ENCODE measurements around the gene FITM2.
A peak's percentile ranks its signal among the peaks of the same experiment; 100 is the strongest.

FITM2 gene

DNA sequence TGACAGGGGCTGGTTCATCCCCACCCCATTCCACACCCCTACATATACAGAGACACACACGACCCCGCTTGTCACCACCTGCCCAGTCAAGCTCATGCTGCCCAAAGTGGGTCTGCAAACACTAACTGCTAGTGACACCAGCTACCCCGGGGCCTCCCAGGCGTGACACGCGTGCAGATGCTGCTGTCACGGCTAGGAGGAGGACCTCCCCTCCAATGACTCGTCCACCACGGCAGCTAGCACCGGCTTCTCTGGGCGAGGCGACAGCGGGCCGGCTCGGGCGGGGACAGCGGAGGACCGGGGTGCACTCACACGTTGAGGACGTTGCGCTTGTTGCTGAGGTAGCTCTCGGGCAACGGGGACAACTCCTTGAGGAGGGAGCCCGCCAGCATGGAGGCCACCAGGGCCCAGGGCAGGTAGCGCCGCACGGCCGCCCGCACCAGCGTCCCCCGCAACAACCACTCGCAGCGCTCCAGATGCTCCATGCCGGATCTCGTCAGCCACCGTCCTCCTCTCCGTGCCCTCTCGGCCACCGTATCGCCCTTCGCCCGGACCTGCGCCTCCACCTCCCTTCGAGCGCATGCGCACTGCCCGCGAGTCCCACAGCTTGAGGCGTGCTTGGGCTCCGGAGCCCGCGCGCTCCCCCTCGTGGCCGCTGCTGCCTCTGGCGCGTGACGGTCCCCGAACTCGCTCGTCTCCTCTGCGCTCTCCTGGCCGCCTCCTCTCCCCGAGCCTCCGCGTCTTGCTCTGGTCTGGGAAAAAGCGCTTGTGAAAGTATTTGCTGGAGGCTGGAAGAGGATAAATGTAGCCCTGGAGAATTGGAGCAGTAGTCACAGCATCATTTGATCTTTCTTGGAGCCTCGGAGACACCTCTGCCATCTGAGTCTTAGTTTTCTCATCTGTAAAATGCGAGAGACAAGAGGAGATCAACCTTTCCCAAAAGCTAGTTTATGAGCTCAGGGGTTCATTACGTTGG is at the start of gene FITM2:
FITM2 (minus strand) TSS at position 539 of the 976 bp plus-strand sequence; CDS start at position 485, 54 bp downstream.
- no peaks in the 10 kb centered on the region for H3K9me3 ChIP-seq (ENCODE audit: control insufficient read depth in 1 of 2, low read length in 2 of 2)
- peak within 1 kb of the TSS; percentile 45 for H3K27ac ChIP-seq (ENCODE audit: low read length)
- H3K36me3 ChIP-seq (ENCODE audit: control insufficient read depth in 1 of 2, insufficient read depth in 2 of 2, low read length in 2 of 2) = peaks cover 5 to 8% of the 10 kb centered on the region in 2 donors
- no peaks in the 10 kb centered on the region for H3K27me3 ChIP-seq (ENCODE audit: low read depth, low read length)
- peak within 1 kb of the TSS; percentile 86 to 98 for H3K4me3 ChIP-seq (ENCODE audit: low read depth in 1 of 2, low read length in 2 of 2)
- H3K4me1 ChIP-seq (ENCODE audit: control insufficient read depth in 1 of 2, insufficient read depth in 2 of 2, low read length in 2 of 2) = peaks cover 7 to 12% of the 10 kb centered on the region in 2 donors

- no peaks in the 10 kb centered on the region for H3K9me3 ChIP-seq (ENCODE audit: control insufficient read depth in 1 of 2, low read length in 2 of 2)
- no peaks in the 10 kb centered on the region for H3K4me1 ChIP-seq (ENCODE audit: control insufficient read depth in 1 of 2, insufficient read depth in 2 of 2, low read length in 2 of 2)
- no peaks in the 10 kb centered on the region for H3K27me3 ChIP-seq (ENCODE audit: low read depth, low read length)
- no peak overlapping the region for H3K4me3 ChIP-seq (ENCODE audit: low read depth in 1 of 2, low read length in 2 of 2)
- H3K27ac ChIP-seq (ENCODE audit: low read length) = no peak overlapping the region
- no peaks in the 10 kb centered on the region for H3K36me3 ChIP-seq (ENCODE audit: control insufficient read depth in 1 of 2, insufficient read depth in 2 of 2, low read length in 2 of 2)
Measured at GRCh38 chr20:44360221-44360620, 49.2 kb upstream of the FITM2 start.

DNA sequence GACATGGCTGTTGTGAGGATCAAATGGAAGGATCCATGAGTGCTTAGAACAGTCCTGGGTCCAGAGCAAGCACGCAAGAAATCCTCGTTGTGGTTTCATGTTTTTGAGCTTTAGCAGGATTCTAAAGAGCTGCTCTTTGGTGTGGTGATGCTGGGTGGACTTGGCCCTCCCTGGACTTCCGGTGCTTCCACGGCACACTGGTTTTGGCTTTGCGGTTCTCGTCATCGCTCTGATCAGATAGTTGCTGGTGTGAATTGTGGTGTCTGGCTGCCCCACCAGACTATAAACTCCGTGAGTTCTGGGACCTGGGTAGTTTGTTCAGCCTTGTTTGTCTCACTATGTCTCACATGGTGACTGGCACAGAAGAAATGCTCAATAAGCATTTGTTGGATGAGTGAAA is 47.8 kb upstream of the FITM2 start:
- no peaks in the 10 kb centered on the region for H3K4me1 ChIP-seq (ENCODE audit: control insufficient read depth in 1 of 2, insufficient read depth in 2 of 2, low read length in 2 of 2)
- no peaks in the 10 kb centered on the region for H3K9me3 ChIP-seq (ENCODE audit: control insufficient read depth in 1 of 2, low read length in 2 of 2)
- H3K36me3 ChIP-seq (ENCODE audit: control insufficient read depth in 1 of 2, insufficient read depth in 2 of 2, low read length in 2 of 2) = no peaks in the 10 kb centered on the region
- no peak overlapping the region for H3K27ac ChIP-seq (ENCODE audit: low read length)
- H3K4me3 ChIP-seq (ENCODE audit: low read depth in 1 of 2, low read length in 2 of 2) = no peak overlapping the region
- no peaks in the 10 kb centered on the region for H3K27me3 ChIP-seq (ENCODE audit: low read depth, low read length)

DNA sequence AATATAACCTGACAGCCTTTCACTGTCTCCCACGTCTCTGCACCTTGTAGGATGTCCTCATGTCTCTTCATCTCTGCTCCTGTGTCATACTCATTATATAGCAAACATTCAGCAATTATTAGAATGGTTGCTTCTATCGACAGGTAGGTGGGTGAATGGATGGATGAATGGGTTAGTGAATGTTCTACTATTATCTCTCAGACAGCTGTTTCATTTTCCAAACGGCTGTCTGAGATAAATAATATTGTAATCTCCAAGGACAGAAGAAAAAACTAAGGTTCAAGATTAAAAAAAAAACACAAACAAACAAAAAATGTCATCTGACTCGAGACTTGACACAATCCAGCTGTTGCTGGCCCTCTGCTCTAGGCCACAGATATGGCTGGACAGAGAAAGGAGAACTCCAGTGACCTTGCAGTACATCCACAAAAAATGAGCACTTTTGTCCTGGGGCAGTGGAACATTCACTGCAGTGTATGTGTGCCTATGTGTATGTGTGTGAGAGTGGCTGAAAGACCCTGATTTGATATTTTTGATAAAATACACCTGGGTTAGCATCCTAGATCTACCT is 46.6 kb upstream of the FITM2 start:
- Histone ChIP-seq H3K27me3 (ENCODE audit: low read depth, low read length) (no peaks in the 10 kb centered on the region), H3K27ac (ENCODE audit: low read length) (no peak overlapping the region), H3K4me1 (ENCODE audit: control insufficient read depth in 1 of 2, insufficient read depth in 2 of 2, low read length in 2 of 2) (no peaks in the 10 kb centered on the region), H3K9me3 (ENCODE audit: control insufficient read depth in 1 of 2, low read length in 2 of 2) (no peaks in the 10 kb centered on the region), H3K4me3 (ENCODE audit: low read depth in 1 of 2, low read length in 2 of 2) (peak overlapping the region in 1 of 2 donors; percentile 66), H3K36me3 (ENCODE audit: control insufficient read depth in 1 of 2, insufficient read depth in 2 of 2, low read length in 2 of 2) (no peaks in the 10 kb centered on the region)

DNA sequence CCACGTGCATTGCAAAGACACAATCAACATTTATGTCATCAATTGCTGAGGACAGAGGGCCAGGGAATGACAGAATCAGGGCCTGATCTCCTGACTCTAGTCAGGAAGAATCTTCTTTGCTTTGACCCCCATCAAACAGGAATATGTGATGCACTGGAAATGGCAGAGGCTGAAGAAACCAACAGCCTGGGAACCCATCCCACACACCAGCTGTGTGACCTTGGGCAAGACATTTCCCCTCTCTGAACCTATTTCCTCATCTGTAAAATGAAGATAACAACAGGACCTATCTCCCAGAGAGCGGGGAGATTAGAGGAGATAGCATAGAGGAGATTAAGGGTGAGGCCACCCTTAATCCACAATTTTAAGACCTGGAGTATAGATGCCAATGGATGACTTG is 46.0 kb upstream of the FITM2 start:
- H3K4me1 ChIP-seq (ENCODE audit: control insufficient read depth in 1 of 2, insufficient read depth in 2 of 2, low read length in 2 of 2) = no peaks in the 10 kb centered on the region
- no peaks in the 10 kb centered on the region for H3K27me3 ChIP-seq (ENCODE audit: low read depth, low read length)
- H3K9me3 ChIP-seq (ENCODE audit: control insufficient read depth in 1 of 2, low read length in 2 of 2) = no peaks in the 10 kb centered on the region
- no peaks in the 10 kb centered on the region for H3K36me3 ChIP-seq (ENCODE audit: control insufficient read depth in 1 of 2, insufficient read depth in 2 of 2, low read length in 2 of 2)
- peak overlapping the region in 1 of 2 donors; percentile 66 for H3K4me3 ChIP-seq (ENCODE audit: low read depth in 1 of 2, low read length in 2 of 2)
- H3K27ac ChIP-seq (ENCODE audit: low read length) = no peak overlapping the region

DNA sequence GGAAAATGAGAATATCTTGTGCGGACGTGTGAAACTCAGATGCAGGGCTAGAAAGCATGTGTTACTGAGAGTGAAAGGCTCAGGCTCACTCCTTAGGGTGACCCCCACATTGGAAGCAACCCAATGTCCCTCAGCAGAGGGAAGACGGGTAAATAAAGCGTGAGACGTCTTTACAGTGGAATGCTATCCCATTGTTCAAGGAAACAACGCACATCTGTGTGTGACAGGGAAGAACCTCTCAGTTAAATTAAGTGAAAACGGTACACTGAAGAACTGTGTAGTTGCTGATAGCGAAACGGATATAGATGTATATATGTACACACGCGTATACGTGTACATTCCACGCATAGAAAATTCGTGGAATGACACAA is 45.3 kb upstream of the FITM2 start:
- peak overlapping the region in 1 of 2 donors; percentile 66 for H3K4me3 ChIP-seq (ENCODE audit: low read depth in 1 of 2, low read length in 2 of 2)
- peak overlapping the region; percentile 78 for H3K27ac ChIP-seq (ENCODE audit: low read length)

GRCh38 chr20:44355498-44356352 is 44.7 kb upstream of the FITM2 start, which contains the start of gene HNF4A:
TSS of gene HNF4A (plus strand) at chr20:44355699. CDS start at chr20:44355805, 106 bp downstream.
- Histone ChIP-seq H3K27ac (ENCODE audit: low read length) (peak within 1 kb of the TSS; percentile 78), H3K27me3 (ENCODE audit: low read depth, low read length) (no peaks in the 10 kb centered on the region), H3K4me3 (ENCODE audit: low read depth in 1 of 2, low read length in 2 of 2) (peak within 1 kb of the TSS in 1 of 2 donors; percentile 66), H3K4me1 (ENCODE audit: control insufficient read depth in 1 of 2, insufficient read depth in 2 of 2, low read length in 2 of 2) (no peaks in the 10 kb centered on the region), H3K9me3 (ENCODE audit: control insufficient read depth in 1 of 2, low read length in 2 of 2) (no peaks in the 10 kb centered on the region), H3K36me3 (ENCODE audit: control insufficient read depth in 1 of 2, insufficient read depth in 2 of 2, low read length in 2 of 2) (no peaks in the 10 kb centered on the region)

More for the DNA sequence above, 45.3 kb upstream of the FITM2 start:
- Histone ChIP-seq H3K27me3 (ENCODE audit: low read depth, low read length) (no peaks in the 10 kb centered on the region), H3K36me3 (ENCODE audit: control insufficient read depth in 1 of 2, insufficient read depth in 2 of 2, low read length in 2 of 2) (no peaks in the 10 kb centered on the region), H3K4me1 (ENCODE audit: control insufficient read depth in 1 of 2, insufficient read depth in 2 of 2, low read length in 2 of 2) (no peaks in the 10 kb centered on the region), H3K9me3 (ENCODE audit: control insufficient read depth in 1 of 2, low read length in 2 of 2) (no peaks in the 10 kb centered on the region)

- H3K4me1 ChIP-seq (ENCODE audit: control insufficient read depth in 1 of 2, insufficient read depth in 2 of 2, low read length in 2 of 2) = no peaks in the 10 kb centered on the region
- no peaks in the 10 kb centered on the region for H3K36me3 ChIP-seq (ENCODE audit: control insufficient read depth in 1 of 2, insufficient read depth in 2 of 2, low read length in 2 of 2)
- H3K4me3 ChIP-seq (ENCODE audit: low read depth in 1 of 2, low read length in 2 of 2) = peak overlapping the region in 1 of 2 donors; percentile 40
- H3K27me3 ChIP-seq (ENCODE audit: low read depth, low read length) = no peaks in the 10 kb centered on the region
- no peaks in the 10 kb centered on the region for H3K9me3 ChIP-seq (ENCODE audit: control insufficient read depth in 1 of 2, low read length in 2 of 2)
- H3K27ac ChIP-seq (ENCODE audit: low read length) = peak overlapping the region; percentile 77
Measured at GRCh38 chr20:44354979-44355497, 44.0 kb upstream of the FITM2 start.

- Histone ChIP-seq H3K27me3 (ENCODE audit: low read depth, low read length) (no peaks in the 10 kb centered on the region), H3K4me1 (ENCODE audit: control insufficient read depth in 1 of 2, insufficient read depth in 2 of 2, low read length in 2 of 2) (no peaks in the 10 kb centered on the region), H3K27ac (ENCODE audit: low read length) (no peak overlapping the region), H3K9me3 (ENCODE audit: control insufficient read depth in 1 of 2, low read length in 2 of 2) (no peaks in the 10 kb centered on the region), H3K36me3 (ENCODE audit: control insufficient read depth in 1 of 2, insufficient read depth in 2 of 2, low read length in 2 of 2) (no peaks in the 10 kb centered on the region), H3K4me3 (ENCODE audit: low read depth in 1 of 2, low read length in 2 of 2) (no peak overlapping the region)
Measured at GRCh38 chr20:44350567-44350966, 39.6 kb upstream of the FITM2 start.

DNA sequence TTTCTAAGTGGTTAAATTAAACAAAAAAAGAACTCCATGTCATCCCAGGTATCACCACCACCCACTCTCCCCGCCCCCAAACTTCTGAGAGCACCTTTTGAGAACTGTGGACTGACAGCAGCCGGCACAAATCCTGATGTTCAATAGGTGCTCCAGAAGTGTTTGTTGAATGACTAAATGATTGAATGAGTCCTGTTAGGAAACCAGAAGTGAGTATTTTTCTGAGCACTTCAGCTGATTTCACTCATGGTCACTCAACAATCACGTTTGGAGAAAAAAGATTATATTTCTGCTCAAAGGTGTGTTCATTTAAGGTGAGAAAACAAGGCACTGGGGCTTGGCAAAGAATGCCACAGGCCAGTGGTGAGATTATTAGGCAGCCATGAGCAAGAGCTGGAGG is 38.3 kb upstream of the FITM2 start:
- Histone ChIP-seq H3K36me3 (ENCODE audit: control insufficient read depth in 1 of 2, insufficient read depth in 2 of 2, low read length in 2 of 2) (no peaks in the 10 kb centered on the region), H3K9me3 (ENCODE audit: control insufficient read depth in 1 of 2, low read length in 2 of 2) (no peaks in the 10 kb centered on the region)

More for the DNA sequence above, 38.3 kb upstream of the FITM2 start:
- Histone ChIP-seq H3K27me3 (ENCODE audit: low read depth, low read length) (no peaks in the 10 kb centered on the region), H3K27ac (ENCODE audit: low read length) (no peak overlapping the region), H3K4me1 (ENCODE audit: control insufficient read depth in 1 of 2, insufficient read depth in 2 of 2, low read length in 2 of 2) (no peaks in the 10 kb centered on the region), H3K4me3 (ENCODE audit: low read depth in 1 of 2, low read length in 2 of 2) (no peak overlapping the region)

All from muscle layer of duodenum (tissue), 2 donors.